HG03457 (cell line): ENCODE data around the gene ZNF552.
A peak's percentile ranks its signal among the peaks of the same experiment; 100 is the strongest.
"Not testable (repeated sequence)": the region's sequence is repeated elsewhere in the genome, so short reads cannot be mapped to it uniquely, and the experiment has no call there.

Experiments
- ATAC-seq: cut with Tn5 transposase; IDR thresholded peaks from one replicate; pipeline ENCODE4 v1.9.1; 2021; ENCODE audit warnings: moderate number of reproducible peaks; ENCODE audit not compliant: unreplicated experiment

Gene ZNF552

GRCh38 chr19:57814505-57815246, at the start of gene ZNF552:
Gene ZNF552 (minus strand): TSS chr19:57814913. CDS start chr19:57814743, 170 bp downstream.
- no peak for ATAC-seq

GRCh38 chr19:57862351-57862750, 47.6 kb upstream of the ZNF552 start:
- not testable (repeated sequence) for ATAC-seq

- not testable (repeated sequence) for ATAC-seq
These were observed 39.4 kb upstream of the ZNF552 start for GRCh38 chr19:57854117-57854516.

GRCh38 chr19:57851812-57852603, 37.3 kb upstream of the ZNF552 start:
- ATAC-seq, result not testable (repeated sequence)

GRCh38 chr19:57850553-57851017, 35.9 kb upstream of the ZNF552 start:
- no peak for ATAC-seq

- peak; percentile 93 for ATAC-seq
These were observed 35.2 kb upstream of the ZNF552 start, which contains the start of gene ZNF587 for GRCh38 chr19:57849666-57850473. Gene ZNF587 (plus strand): TSS chr19:57849859. CDS start chr19:57850039, 180 bp downstream.

GRCh38 chr19:57849162-57849665, 34.5 kb upstream of the ZNF552 start:
- ATAC-seq, result peak; percentile 23

GRCh38 chr19:57847164-57847563, 32.5 kb upstream of the ZNF552 start:
- not testable (repeated sequence) for ATAC-seq

GRCh38 chr19:57841122-57841763, 26.5 kb upstream of the ZNF552 start:
- ATAC-seq, result no peak

GRCh38 chr19:57838622-57839191, 24.0 kb upstream of the ZNF552 start:
- ATAC-seq, result not testable (repeated sequence)

- ATAC-seq, result not testable (repeated sequence)
These were observed 22.3 kb upstream of the ZNF552 start for GRCh38 chr19:57836991-57837390.

GRCh38 chr19:57830071-57830602, 15.4 kb upstream of the ZNF552 start, which contains the start of gene ZNF587B:
Gene ZNF587B (plus strand): TSS chr19:57830299. CDS start chr19:57830529, 230 bp downstream.
- no peak for ATAC-seq

GRCh38 chr19:57829316-57829715, 14.6 kb upstream of the ZNF552 start:
- no peak for ATAC-seq

- ATAC-seq, result no peak
These were observed 10.8 kb upstream of the ZNF552 start for GRCh38 chr19:57825511-57825910.

GRCh38 chr19:57823608-57824007, 8.9 kb upstream of the ZNF552 start:
- not testable (repeated sequence) for ATAC-seq

GRCh38 chr19:57823155-57823554, 8.4 kb upstream of the ZNF552 start:
- not testable (repeated sequence) for ATAC-seq

- not testable (repeated sequence) for ATAC-seq
These were observed 6.8 kb upstream of the ZNF552 start for GRCh38 chr19:57821501-57821900.

- ATAC-seq, result not testable (repeated sequence)
These were observed 6.4 kb upstream of the ZNF552 start for GRCh38 chr19:57821095-57821494.

- no peak for ATAC-seq
These were observed 5.9 kb upstream of the ZNF552 start for GRCh38 chr19:57820599-57820998.
